ENCODE measurements around the gene UBL4A.

UBL4A gene

GRCh38 chrX:154484255-154485149, 1.9 kb downstream of the UBL4A start:
- H3K9me3 ChIP-seq: no peaks in the 10 kb centered on the region
- H3K4me3 ChIP-seq (ENCODE audit: low read depth in 1 of 2, low read length in 1 of 2): no peak overlapping the region
- peaks cover 34 to 39% of the 10 kb centered on the region in 2 experiments for H3K4me1 ChIP-seq (ENCODE audit: control insufficient read depth in 1 of 2, insufficient read depth in 1 of 2, low read depth in 1 of 2, low read length in 1 of 2)
- H3K27me3 ChIP-seq: no peaks in the 10 kb centered on the region
- peak overlapping the region; percentile 31 for H3K27ac ChIP-seq
- H3K36me3 ChIP-seq: no peaks in the 10 kb centered on the region
- TF ChIP-seq, protein P1, sequence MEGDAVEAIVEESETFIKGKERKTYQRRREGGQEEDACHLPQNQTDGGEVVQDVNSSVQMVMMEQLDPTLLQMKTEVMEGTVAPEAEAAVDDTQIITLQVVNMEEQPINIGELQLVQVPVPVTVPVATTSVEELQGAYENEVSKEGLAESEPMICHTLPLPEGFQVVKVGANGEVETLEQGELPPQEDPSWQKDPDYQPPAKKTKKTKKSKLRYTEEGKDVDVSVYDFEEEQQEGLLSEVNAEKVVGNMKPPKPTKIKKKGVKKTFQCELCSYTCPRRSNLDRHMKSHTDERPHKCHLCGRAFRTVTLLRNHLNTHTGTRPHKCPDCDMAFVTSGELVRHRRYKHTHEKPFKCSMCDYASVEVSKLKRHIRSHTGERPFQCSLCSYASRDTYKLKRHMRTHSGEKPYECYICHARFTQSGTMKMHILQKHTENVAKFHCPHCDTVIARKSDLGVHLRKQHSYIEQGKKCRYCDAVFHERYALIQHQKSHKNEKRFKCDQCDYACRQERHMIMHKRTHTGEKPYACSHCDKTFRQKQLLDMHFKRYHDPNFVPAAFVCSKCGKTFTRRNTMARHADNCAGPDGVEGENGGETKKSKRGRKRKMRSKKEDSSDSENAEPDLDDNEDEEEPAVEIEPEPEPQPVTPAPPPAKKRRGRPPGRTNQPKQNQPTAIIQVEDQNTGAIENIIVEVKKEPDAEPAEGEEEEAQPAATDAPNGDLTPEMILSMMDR (IDR thresholded peaks at IDR 0.05): no peak

GRCh38 chrX:154483325-154483724, 3.1 kb downstream of the UBL4A start:
- no peak overlapping the region for H3K4me3 ChIP-seq (ENCODE audit: low read depth in 1 of 2, low read length in 1 of 2)
- no peaks in the 10 kb centered on the region for H3K36me3 ChIP-seq
- TF ChIP-seq, protein P1 (IDR thresholded peaks at IDR 0.05): no peak
- H3K4me1 ChIP-seq (ENCODE audit: control insufficient read depth in 1 of 2, insufficient read depth in 1 of 2, low read depth in 1 of 2, low read length in 1 of 2): peaks cover 29 to 34% of the 10 kb centered on the region in 2 experiments
- H3K27me3 ChIP-seq: no peaks in the 10 kb centered on the region
- H3K27ac ChIP-seq: no peak overlapping the region
- no peaks in the 10 kb centered on the region for H3K9me3 ChIP-seq

GRCh38 chrX:154482786-154483185, 3.6 kb downstream of the UBL4A start:
- no peak overlapping the region for H3K4me3 ChIP-seq (ENCODE audit: low read depth in 1 of 2, low read length in 1 of 2)
- H3K9me3 ChIP-seq: no peaks in the 10 kb centered on the region
- peaks cover 29 to 38% of the 10 kb centered on the region in 2 experiments for H3K4me1 ChIP-seq (ENCODE audit: control insufficient read depth in 1 of 2, insufficient read depth in 1 of 2, low read depth in 1 of 2, low read length in 1 of 2)
- H3K27me3 ChIP-seq: no peaks in the 10 kb centered on the region
- TF ChIP-seq, protein P1 (IDR thresholded peaks at IDR 0.05): no peak
- no peak overlapping the region for H3K27ac ChIP-seq
- no peaks in the 10 kb centered on the region for H3K36me3 ChIP-seq

- Histone ChIP-seq H3K4me3 (ENCODE audit: low read depth in 1 of 2, low read length in 1 of 2) (no peak overlapping the region), H3K36me3 (no peaks in the 10 kb centered on the region), H3K4me1 (ENCODE audit: control insufficient read depth in 1 of 2, insufficient read depth in 1 of 2, low read depth in 1 of 2, low read length in 1 of 2) (peaks cover 27 to 34% of the 10 kb centered on the region in 2 experiments), H3K9me3 (no peaks in the 10 kb centered on the region), H3K27ac (no peak overlapping the region), H3K27me3 (no peaks in the 10 kb centered on the region)
- TF ChIP-seq, protein P1 (IDR thresholded peaks at IDR 0.05): no peak
Observed at GRCh38 chrX:154481911-154482601, 4.4 kb downstream of the UBL4A start.

DNA sequence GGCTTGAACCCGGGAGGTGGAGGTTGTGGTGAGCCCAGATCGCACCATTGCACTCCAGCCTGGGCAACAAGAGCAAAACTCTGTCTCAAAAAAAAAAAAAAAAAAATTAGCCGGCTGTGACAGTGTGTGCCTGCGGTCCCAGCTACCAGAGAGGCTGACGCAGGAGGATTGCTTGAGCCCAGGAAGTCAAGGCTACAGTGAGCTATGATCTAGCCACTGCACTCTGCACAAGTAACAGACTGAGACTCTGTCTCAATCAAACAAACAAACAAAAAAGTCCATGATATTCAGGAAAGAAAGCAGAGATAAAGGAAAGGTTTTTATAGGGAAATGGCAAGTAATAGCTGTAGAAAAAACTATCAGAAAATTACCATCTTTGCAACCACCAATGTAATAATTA, 5.2 kb downstream of the UBL4A start:
- TF ChIP-seq, protein P1 (IDR thresholded peaks at IDR 0.05): no peak
- Histone ChIP-seq H3K36me3 (no peaks in the 10 kb centered on the region), H3K4me3 (ENCODE audit: low read depth in 1 of 2, low read length in 1 of 2) (no peak overlapping the region), H3K27me3 (no peaks in the 10 kb centered on the region), H3K27ac (no peak overlapping the region), H3K4me1 (ENCODE audit: control insufficient read depth in 1 of 2, insufficient read depth in 1 of 2, low read depth in 1 of 2, low read length in 1 of 2) (peaks cover 24 to 30% of the 10 kb centered on the region in 2 experiments), H3K9me3 (no peaks in the 10 kb centered on the region)
